HEK293 (cell line): ENCODE measurements around the gene CAPN12.

Source experiments
- ZBTB1 ChIP-seq: fragments of 450-650 bp; formaldehyde crosslinking; IDR thresholded peaks from 2 replicates; pipeline ENCODE4 v1.5.1; 2016; ENCODE audit warnings: missing biosample characterization, missing genetic modification characterization
- TF ChIP-seq, protein P1 (sequence below): fragments of 450-650 bp; formaldehyde crosslinking; IDR thresholded peaks from 2 replicates; pipeline ENCODE4 v1.5.1; 2016; ENCODE audit warnings: missing biosample characterization, missing genetic modification characterization
- TF ChIP-seq, protein P2 (sequence below): fragments of 450-650 bp; formaldehyde crosslinking; IDR thresholded peaks from 2 replicates; pipeline ENCODE4 v1.5.1; 2017; ENCODE audit warnings: missing biosample characterization, missing genetic modification characterization

DNA sequence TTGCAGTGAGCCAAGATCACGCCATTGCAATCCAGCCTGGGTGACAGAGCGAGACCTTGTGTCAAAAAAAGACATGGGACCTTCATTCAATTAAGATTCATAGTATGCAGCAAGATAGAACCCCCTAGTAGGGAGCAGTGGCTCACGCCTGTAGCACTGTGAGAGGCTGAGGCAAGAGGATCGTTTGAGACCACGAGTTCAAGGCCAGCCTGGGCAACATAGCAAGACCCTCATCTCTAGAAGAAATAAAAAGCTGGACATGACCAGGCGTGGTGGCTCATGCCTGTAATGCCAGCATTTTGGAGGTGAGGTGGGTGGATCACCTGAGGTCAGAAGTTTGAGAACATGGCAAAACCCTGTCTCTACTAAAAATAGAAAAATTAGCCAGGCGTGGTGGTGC is 36.2 kb upstream of the CAPN12 start:
- TF ChIP-seq, protein P1, sequence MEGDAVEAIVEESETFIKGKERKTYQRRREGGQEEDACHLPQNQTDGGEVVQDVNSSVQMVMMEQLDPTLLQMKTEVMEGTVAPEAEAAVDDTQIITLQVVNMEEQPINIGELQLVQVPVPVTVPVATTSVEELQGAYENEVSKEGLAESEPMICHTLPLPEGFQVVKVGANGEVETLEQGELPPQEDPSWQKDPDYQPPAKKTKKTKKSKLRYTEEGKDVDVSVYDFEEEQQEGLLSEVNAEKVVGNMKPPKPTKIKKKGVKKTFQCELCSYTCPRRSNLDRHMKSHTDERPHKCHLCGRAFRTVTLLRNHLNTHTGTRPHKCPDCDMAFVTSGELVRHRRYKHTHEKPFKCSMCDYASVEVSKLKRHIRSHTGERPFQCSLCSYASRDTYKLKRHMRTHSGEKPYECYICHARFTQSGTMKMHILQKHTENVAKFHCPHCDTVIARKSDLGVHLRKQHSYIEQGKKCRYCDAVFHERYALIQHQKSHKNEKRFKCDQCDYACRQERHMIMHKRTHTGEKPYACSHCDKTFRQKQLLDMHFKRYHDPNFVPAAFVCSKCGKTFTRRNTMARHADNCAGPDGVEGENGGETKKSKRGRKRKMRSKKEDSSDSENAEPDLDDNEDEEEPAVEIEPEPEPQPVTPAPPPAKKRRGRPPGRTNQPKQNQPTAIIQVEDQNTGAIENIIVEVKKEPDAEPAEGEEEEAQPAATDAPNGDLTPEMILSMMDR (tag by site-specific recombination) = no peak
- TF ChIP-seq, protein P2, sequence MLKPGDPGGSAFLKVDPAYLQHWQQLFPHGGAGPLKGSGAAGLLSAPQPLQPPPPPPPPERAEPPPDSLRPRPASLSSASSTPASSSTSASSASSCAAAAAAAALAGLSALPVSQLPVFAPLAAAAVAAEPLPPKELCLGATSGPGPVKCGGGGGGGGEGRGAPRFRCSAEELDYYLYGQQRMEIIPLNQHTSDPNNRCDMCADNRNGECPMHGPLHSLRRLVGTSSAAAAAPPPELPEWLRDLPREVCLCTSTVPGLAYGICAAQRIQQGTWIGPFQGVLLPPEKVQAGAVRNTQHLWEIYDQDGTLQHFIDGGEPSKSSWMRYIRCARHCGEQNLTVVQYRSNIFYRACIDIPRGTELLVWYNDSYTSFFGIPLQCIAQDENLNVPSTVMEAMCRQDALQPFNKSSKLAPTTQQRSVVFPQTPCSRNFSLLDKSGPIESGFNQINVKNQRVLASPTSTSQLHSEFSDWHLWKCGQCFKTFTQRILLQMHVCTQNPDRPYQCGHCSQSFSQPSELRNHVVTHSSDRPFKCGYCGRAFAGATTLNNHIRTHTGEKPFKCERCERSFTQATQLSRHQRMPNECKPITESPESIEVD (tag by site-specific recombination) = no peak
- TF ChIP-seq ZBTB1 (tag by site-specific recombination) = no peak
